HG02938 (cell line): ENCODE measurements around the gene USP47.

Experiments used
- ATAC-seq: cut with Tn5 transposase; IDR thresholded peaks from one replicate; pipeline ENCODE4 v1.9.1; 2021; ENCODE audit warnings: mild to moderate bottlenecking, moderate library complexity; ENCODE audit not compliant: unreplicated experiment

USP47 gene

DNA sequence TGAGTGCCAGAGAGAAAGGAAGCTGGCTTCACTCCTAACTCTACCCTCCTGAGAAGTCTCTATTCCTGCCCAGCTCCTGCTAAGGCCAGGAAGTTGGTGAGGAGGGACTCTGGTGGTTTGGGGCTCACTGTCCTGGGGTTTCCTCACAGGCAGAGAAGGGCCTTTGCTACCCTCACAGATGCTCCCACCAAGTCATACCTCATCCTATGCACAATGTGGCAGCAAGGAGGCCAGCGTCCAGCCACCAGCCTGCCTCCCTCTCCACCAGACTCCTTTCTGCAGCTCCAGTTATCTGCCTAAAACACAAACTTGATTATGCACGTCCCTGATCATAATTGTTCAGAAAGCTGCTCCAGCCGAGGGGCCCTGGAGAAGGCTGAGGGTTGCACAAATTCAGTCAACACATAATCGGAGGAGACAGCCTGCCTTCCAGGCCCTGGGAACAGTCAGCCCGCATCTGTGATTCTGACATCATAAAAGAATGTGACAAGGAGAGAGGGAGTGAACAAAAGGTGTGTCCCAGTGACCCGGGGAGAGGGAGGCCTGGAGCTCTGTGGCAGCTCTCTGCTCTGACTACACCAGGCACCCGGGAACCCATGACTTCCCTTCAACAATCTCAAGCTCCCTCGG, 137.8 kb downstream of the USP47 start:
- ATAC-seq, result no peak

DNA sequence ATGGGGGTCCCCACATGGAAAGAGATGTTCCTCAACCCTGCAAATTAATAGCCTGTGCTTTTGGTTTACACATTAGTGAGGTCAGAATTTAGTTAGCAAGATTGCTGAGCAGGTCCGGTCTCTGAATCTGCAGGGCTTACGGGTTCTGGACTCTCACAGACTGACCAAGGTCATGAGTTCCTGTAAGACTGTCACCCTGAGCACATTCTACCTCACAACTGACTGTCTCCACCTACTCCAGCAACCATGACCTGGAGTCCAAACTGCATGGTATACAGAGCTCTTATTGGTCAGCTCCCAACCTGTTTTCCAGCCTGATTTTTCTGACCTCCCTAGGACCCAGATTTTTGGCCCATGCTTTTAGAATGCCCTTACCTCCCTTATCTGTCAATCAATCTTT, 138.4 kb downstream of the USP47 start:
- no peak for ATAC-seq

DNA sequence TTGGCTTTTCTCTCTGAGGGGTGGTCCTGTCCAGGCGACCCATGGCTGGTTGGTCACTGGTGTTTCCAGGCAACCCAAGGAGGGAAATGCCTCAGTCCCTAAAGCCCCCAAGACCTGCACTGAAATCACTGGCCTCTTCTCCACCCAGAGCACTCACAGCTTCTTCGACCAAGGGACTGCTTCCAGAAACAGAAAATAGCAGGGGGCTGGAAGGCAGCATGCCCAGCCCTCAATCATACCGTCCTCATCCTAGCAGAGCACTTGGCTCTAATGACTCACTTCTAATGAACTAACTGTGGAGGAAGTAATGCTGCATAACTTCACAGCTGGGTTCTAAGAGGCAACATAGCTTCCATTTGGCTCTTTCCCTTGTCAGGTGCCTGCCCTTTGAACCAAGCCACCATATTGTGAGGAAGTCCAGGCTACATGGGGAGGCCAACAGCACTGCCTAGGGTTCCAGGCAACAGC, 139.1 kb downstream of the USP47 start:
- ATAC-seq, result no peak

DNA sequence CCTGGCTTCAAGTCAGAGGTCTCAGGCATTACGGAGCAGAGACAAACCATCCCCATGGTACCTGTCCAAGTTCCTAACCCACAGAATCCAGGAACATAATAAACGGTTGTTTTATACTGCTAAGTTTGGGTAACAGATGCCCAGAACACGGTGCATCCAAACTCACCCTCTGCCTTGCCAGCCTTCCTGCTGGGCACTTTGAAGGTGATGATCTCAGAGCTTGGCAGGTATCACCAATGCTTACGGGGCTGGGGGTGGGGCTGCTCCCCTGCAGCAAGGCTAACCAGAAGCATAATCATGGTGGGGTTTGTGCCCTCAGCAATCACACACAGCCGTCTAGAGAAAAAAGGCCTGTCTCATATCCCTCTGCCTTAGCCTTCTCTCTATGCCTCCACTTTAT, 139.6 kb downstream of the USP47 start:
- ATAC-seq, result no peak

DNA sequence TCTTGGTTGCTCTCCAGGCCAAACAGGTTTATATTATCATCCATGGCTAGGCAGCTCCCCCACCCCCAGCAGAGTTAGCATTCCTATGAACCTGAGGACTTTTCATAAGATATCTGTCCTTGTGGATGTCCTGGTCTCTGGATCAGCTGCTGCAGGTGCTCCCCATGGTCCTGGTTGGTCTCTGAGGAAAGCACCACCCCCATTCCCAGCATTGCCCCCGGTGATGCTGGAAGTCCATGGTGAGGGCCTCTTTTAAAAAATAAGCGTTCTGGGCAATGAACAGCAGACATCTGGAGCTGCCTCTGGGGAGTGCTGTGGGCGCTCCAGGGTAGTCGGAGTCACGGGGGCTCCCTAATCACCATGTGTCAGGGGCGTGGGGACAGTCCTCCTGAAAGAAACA, 140.1 kb downstream of the USP47 start:
- ATAC-seq, result no peak

DNA sequence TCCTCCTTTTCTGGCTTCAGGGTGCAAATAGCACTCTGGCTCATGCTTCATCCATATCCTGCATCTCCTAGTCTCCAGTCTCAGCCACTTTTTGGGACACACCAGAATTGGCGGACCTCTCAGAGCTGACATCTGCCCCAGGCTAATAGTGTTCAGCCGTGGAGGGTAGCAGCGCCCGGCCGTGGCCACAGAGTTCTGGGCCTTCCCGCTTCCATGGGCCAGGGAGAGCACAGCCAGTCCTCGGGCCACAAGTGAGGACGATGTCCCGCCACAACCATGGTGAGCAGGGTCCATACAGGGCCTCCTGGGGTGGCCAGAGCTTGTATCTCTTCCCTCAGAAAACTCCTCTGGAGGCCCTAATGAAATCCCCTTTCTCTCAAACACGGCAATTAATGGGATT, 140.7 kb downstream of the USP47 start:
- ATAC-seq, result no peak

DNA sequence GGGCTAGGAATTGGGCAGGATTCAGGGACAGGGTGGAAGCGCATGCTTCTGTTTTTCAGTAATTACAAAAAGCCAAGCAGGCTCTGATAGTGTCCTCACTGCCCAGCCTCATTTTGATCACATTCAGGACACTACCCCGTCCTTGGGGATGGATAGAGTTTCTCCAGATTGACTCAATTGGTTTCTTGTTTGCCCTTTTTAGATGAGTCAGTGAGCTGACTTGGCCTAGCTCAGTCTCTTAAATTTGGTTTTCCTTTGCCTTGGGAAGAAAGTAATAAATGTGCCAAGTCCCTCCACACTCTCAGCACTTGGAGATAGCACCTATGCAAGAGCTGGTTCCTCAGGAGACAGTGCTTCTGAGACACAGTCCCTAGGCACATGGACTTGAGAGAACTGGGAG, 141.2 kb downstream of the USP47 start:
- no peak for ATAC-seq

DNA sequence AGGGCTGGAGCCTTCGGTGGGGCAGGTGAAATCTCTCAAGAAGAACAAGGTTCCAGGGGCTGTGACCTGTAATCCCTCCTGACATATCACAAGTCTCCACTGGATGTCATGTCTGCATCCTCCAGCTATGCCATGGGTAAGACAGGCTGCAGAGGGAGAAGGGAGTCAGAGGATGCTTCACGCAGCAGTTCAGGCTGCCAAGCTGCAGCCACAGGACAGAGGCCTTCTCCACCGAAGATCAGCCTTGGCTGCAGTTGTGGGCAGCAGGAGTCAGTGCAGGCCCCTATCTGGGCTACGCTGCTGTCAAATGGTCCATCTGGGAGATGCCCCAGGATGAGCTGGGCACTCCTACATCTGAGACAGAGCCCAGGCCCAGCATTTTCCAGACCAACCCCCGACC, 141.7 kb downstream of the USP47 start:
- no peak for ATAC-seq

DNA sequence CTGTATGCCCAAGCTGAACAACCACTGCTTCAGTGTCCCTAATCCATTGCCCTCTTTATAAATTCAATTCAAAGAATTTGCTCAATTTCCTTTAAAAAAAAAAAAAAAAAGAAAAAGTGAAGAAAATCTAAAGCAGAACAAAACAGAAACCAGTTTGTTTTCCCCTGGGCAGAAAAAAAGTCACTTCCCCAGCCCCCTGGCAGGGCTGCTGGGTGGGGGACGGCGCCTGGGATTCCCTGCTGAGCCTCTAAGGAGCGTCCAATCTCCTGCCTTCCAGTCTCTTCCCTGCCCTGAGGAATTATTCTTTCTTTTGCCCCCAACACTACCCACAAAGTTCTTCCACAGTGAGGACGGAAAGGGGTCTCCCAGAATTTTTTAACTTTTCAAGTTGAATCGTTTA, 142.8 kb downstream of the USP47 start:
- no peak for ATAC-seq

DNA sequence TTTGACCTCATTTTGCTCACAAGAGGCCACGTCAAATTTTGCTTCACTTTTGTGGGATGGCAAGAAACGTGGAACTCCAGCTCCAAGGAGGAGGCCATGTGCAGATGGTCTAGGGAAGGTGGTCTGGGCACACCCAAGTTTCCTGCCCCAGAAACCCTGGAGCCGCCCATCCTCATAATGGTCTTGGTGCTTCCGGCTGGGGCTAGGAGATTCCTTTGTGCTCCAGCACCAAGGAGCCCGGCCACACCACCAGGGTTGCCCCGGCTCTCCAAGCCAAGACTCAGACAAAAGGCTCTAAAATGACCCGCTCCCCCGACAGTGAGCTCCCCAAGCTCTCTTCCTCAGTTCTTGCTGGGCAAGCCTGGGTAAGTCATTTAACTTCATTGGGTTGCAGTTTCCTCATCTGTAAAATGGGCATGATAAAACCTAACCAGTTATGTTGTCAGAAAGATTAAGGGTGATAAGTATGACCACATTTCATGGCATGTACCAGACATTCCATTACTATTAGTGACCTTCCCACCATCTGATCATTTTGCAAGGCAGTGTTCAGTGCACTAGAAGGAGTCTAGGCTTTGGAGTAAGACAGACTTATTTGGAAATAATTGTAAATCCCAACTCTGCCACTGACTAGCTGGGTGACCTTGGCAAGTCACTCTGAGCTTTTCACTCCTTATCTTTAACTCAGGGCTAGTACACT, 143.4 kb downstream of the USP47 start:
- ATAC-seq, result no peak

DNA sequence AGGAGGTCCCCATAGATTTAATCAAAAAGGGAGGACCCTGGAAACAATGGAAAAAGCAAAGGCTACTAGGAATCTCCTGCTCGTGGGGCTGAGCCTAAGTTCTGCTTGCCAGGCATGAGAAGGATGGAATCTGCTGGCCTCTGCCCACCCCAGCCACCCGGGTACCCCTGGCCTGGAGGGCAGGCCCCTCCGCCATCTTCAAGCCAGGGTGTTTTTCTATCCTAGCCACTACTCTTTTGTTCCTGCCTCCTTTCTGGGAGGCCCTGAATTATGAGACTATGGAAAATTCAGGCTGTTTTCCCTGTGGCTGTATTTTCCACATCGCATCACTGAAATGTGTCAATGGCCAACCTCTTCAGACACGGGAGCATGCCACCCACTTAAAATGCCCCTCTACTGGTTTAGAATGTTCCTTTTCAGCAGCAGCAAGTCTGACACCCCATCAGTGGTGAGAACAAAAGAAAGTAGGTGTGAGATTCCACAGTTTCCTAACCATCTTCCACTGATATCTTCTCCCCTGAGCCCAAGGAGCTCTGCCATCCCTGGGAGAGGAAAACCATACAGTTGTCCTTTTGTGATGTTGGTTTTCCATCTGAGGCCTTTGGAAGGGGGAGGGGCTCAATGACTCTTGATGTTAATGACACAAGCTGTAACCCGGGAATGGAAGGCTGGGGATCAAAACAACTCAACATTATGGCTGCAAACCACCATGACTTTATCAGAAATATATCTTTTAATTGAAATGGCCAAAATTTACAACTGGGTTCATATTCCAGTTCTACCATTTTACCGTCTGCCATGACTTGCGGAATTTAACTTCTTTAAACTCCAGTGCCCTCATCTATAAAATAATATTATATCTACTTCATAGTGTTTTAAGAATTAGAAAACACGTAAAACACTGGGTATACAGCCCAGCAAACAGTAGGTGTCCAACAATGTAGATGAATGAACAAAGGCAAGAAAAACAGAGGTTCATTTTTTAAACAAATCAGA, 144.5 kb downstream of the USP47 start:
- no peak for ATAC-seq

DNA sequence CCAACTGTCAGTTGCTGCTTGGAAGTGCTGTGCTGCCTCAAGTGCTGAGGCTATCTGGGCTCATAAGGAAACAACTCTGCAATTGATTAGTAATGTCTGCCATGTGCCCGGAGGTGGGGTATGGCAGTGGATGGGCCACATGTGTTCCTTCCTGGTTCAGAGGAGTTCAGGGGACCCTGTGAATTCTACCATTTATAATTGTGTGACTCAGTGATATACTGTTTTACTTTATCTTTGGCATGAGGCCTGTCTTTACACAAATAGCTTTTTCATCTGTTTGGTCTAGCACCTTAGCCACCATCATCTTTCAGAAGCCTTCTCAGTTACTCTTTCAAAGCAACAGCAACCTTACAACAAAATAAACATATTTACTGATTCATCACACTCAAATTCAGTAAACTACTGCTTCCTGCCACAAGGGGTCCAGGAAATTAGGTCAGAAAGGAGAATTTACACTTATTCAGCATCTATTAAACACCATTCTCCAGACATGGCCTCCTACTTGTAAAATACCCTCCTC, 145.8 kb downstream of the USP47 start:
- no peak for ATAC-seq

DNA sequence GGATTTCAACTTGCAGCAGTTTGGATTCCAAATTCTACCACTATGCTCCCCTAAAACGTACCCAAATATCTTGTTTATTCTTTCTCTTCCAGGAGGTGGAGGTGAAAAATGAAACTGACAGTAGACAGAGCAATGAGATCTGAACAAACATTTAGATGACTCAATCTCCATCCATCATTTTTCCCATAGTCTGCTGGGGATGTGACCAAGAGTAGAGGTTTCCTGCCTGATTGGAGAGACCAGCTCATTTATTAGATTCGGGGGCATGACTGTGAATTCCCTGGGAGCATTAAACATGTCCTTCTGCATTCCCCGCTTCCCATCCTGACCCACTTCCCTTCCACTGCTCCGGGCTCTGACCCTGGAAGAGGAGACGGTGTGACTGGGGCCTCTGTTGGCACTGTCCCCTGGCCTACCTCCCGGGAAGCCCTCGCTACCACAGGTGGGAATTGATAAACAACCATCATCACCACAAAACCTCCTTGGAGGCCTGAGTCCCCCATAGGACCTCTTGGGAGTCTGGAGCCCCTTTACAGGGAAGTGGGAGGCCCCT, 146.4 kb downstream of the USP47 start:
- no peak for ATAC-seq

DNA sequence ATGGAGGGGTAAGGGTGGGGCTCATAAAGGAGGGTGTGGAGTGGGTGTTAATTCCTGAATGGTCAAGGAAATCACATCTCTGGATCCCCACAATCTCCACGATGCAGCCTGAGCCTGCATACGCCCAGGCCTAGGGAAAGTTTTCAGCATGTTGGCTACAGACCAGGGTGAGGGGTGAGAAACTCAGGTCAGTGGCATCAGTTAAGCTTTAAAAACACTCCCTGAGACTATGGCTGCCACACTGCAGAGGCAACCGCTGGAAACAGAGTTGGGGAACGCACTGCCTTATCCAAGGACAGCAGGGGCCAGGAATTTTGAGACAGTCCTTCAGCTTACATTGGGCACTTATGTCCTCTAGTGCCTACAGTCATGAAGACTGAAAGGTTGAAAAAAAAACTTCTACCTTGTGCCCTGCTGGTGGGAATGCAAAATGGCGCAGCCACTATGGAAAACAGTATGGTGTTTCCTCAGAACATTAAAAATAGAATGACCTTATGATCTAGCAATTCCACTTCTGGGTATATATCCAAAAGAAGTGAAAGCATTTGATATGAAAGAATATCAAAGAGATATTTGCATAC, 147.0 kb downstream of the USP47 start:
- ATAC-seq, result no peak

DNA sequence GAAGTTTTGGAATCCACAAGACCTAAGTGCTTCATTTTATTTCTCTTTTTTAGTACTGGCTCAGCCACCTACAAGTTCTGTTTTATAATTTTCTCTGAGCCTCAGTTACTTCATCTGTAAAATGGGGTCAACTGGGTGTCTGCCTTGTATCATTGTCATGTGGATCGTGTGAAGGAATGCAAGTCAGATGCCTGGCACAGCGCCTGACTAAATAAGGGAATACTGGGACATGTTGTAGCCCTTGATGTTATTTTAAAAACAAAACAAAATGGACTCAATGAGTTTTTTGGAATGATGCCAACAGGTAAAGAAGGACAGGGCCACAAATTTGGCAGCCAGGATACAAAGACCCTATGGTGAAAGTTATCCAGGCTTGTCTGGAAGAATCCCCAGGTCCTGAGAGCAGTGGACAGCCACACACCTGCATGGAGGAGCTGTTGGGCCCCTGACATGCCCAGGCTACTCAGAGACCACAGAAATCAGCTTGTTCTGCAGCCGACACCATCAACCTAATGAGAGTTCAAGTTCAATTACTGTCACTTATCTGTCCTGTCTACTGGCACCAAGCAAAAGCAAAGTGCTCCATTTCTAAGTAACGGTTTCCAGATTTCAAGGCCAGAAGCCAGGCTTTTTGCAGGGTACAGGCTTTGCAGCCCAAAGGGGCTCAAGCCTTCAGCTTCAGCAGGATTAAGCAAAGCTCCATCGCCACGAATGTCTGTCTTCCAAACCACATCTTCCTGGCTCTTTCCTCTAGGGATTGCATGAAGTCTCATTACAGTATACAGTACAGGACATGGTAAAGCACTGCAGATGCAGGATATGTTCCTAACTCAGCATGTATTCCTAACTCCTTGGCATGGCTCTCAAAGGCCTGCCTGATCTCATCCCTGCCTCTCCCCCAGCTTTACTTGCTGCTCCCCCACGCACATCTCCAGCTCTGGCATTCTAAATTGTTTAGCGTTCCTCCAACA, 148.3 kb downstream of the USP47 start:
- no peak for ATAC-seq

DNA sequence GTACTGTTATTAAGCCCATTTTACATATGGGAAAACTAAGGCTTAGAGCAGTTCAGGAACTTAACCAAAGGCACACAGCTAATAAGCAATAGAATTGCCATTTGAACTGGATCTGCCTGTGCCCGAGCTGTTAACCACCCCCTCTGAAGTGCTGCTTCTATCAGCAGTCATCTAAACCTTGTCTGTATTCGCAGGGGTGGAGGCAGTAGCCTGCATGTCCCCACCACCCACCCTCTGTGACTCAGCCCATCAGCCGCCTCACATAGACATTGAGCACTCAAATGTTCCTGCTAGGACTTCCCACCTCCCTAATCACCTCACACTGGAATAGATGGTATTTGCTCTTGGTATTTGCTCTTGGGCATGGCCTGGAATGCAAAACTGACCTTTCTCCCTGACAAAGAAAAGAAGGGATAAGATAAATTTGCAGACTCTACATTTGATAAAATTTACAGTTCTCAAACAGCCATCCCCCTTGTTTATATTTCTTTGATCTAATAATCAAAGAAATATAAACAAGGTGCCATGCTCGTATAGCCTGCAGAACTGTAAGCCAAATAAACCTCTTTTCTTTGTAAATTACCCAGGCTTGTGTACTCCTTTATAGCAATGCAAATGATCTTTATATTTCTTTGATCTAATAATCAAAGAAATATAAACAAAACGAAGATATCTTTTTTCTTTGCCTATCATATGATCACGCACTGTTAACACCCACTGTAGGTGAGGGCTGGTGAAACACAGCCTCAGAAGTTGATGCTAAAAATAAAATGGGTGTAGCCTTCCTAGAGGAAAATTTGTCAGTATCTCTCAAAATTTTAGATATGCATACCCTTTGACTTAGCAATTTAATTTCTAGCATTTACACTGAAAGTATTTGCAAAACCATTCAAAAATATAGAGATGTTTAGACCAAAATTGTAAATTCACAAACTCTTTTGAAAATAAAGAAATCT, 150.8 kb downstream of the USP47 start:
- no peak for ATAC-seq

DNA sequence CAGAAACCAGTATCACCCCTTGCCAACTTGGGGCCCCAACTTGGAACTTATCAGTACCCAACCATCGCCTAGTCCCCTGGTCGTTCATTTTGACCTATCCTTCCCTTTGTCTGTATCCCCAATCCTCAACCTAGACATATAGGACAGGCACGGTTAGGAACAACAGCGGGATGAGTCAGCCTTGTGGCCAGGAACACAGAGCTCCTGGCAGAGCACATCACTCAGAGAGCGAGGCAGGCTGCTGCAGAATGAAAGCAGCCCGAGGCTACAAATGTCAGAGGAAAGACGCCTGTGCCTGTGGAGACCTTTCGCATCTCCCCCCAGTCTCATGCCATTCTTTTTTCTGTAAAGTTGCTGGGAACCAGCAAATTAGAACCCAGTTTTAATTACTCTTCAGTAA, 152.1 kb downstream of the USP47 start:
- no peak for ATAC-seq

DNA sequence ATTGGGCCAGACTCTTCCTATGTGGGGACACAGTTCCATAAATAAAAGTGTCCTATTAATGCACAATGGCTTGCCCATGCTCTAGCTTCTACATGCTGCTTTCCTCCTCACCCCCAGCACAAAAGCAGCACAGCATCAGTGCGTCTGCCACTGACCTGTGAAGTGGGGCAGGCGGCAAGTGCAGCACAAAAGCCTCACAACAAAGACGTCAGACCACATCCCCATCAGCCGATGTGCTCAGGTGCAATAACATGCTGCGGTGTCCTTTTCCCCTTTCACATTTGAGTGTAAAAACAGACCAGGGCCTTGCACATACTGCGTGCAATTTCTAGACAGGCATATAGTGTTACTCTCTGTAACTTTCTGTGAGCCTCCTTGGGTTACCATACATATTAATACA, 153.8 kb downstream of the USP47 start:
- ATAC-seq, result no peak
